KMS-11 (cell line): ENCODE results near the gene TRIM54.

Experiments
- H2AFZ ChIP-seq: fragments of 200-600 bp; sonication (generic); 2 replicates; pipeline ENCODE4 v1.6.1; 2016; ENCODE audit warnings: antibody characterized with exemption, mixed run types, low read depth
- H3K27ac ChIP-seq: fragments of 200-600 bp; sonication (generic); 2 replicates; pipeline ENCODE4 v1.6.1; 2016; ENCODE audit warnings: mild to moderate bottlenecking, mixed run types
- H3K27me3 ChIP-seq: fragments of 200-600 bp; sonication (generic); 2 replicates; pipeline ENCODE4 v1.6.1; 2017; ENCODE audit warnings: mild to moderate bottlenecking, low read depth, mixed run types, moderate library complexity; ENCODE audit not compliant: insufficient read depth
- H3K36me3 ChIP-seq: fragments of 200-600 bp; sonication (generic); 2 replicates; pipeline ENCODE4 v1.6.1; 2017; ENCODE audit warnings: mild to moderate bottlenecking, mixed run types; ENCODE audit not compliant: insufficient read depth
- H3K4me1 ChIP-seq: fragments of 200-600 bp; sonication (generic); 2 replicates; pipeline ENCODE4 v1.6.1; 2016; ENCODE audit warnings: mild to moderate bottlenecking, low read depth, mixed run types; ENCODE audit not compliant: poor library complexity, severe bottlenecking
- H3K4me2 ChIP-seq: fragments of 200-600 bp; sonication (generic); 2 replicates; pipeline ENCODE4 v1.7.0; 2016; ENCODE audit warnings: mild to moderate bottlenecking, mixed run types
- H3K4me3 ChIP-seq: fragments of 200-600 bp; sonication (generic); IDR thresholded peaks from 2 replicates; pipeline ENCODE4 v1.6.1; 2017; ENCODE audit warnings: low read depth, low read length, mixed read lengths; ENCODE audit not compliant: insufficient read depth
- H3K79me2 ChIP-seq: fragments of 200-600 bp; sonication (generic); 2 replicates; pipeline ENCODE4 v1.6.1; 2016; ENCODE audit warnings: low read depth, mixed run types; ENCODE audit not compliant: insufficient read depth
- H3K9ac ChIP-seq: fragments of 200-600 bp; sonication (generic); 2 replicates; pipeline ENCODE4 v1.6.1; 2016; ENCODE audit warnings: mild to moderate bottlenecking, mixed run types
- H4K20me1 ChIP-seq: fragments of 200-600 bp; sonication (generic); 2 replicates; pipeline ENCODE4 v1.6.1; 2016; ENCODE audit warnings: mild to moderate bottlenecking, mixed run types; ENCODE audit not compliant: insufficient read depth
- TF ChIP-seq, protein P1 (sequence below): fragments of 200-600 bp; sonication (generic); conservative IDR thresholded peaks from 2 replicates; pipeline ENCODE4 v1.6.1; 2017; ENCODE audit warnings: low read depth, mild to moderate bottlenecking, antibody characterized with exemption, low read length, moderate library complexity, mixed read lengths

The TRIM54 gene

DNA sequence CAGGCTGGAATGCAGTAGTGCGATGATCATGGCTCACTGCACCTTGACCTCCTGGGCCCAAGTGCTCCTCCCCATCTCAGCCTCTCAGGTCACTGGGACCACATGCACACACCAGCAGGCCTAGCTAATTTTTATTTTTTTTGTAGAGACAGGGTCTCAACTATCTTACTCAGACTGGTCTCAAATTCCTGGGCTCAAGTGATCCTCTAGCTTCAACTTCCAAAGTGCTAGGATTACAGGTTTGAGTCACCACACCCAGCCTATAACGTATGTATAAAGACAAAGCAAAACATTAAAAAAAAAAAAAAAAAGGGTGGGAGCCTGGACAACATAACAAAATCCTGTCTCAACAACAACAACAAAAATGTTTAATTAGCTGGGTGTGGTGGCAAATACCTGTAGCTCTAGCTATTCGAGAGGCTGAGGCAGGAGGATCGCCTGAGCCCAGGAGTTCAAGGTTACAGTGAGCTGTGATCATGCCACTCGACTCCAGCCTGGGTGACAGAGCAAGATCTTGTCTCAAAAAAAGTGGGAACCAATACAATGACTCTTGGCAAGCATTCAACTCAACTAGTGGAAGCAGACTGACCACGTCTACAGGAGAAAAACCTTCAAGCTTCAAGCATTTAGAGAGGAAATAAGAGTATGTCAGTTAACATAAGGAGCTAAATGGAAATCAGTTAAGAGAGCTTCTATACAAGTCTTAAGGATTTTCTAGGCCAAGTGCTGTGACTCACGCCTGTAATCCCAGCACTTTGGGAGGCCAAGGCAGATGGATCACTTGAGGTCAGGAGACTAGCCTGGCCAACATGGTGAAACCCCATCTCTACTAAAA is 71.8 kb downstream of the TRIM54 start:
- no peak overlapping the region for H3K27ac ChIP-seq
- TF ChIP-seq, protein P1, sequence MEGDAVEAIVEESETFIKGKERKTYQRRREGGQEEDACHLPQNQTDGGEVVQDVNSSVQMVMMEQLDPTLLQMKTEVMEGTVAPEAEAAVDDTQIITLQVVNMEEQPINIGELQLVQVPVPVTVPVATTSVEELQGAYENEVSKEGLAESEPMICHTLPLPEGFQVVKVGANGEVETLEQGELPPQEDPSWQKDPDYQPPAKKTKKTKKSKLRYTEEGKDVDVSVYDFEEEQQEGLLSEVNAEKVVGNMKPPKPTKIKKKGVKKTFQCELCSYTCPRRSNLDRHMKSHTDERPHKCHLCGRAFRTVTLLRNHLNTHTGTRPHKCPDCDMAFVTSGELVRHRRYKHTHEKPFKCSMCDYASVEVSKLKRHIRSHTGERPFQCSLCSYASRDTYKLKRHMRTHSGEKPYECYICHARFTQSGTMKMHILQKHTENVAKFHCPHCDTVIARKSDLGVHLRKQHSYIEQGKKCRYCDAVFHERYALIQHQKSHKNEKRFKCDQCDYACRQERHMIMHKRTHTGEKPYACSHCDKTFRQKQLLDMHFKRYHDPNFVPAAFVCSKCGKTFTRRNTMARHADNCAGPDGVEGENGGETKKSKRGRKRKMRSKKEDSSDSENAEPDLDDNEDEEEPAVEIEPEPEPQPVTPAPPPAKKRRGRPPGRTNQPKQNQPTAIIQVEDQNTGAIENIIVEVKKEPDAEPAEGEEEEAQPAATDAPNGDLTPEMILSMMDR = no peak
- H3K27me3 ChIP-seq = no peaks in the 10 kb centered on the region
- H3K4me2 ChIP-seq = no peak overlapping the region
- H3K79me2 ChIP-seq = peaks cover 89% of the 10 kb centered on the region
- H3K4me3 ChIP-seq = no peak overlapping the region
- H3K36me3 ChIP-seq = no peaks in the 10 kb centered on the region
- H3K9ac ChIP-seq = no peak overlapping the region
- 0 out of 2 replicates have a peak, but pooled peaks cover 9% of the 10 kb centered on the region for H4K20me1 ChIP-seq
- H3K4me1 ChIP-seq = peaks cover 64% of the 10 kb centered on the region
- H2AFZ ChIP-seq = no peak overlapping the region

GRCh38 chr2:27354597-27354927 is 72.3 kb downstream of the TRIM54 start:
- TF ChIP-seq, protein P1 = no peak
- no peak overlapping the region; the same call in 1 of the 2 replicates for H3K4me2 ChIP-seq
- peaks cover 84% of the 10 kb centered on the region for H3K79me2 ChIP-seq
- H3K4me1 ChIP-seq = peaks cover 61% of the 10 kb centered on the region
- no peak overlapping the region for H3K27ac ChIP-seq
- no peaks in the 10 kb centered on the region for H3K27me3 ChIP-seq
- H2AFZ ChIP-seq = no peak overlapping the region
- no peaks in the 10 kb centered on the region for H3K36me3 ChIP-seq
- H4K20me1 ChIP-seq = 0 out of 2 replicates have a peak, but pooled peaks cover 5% of the 10 kb centered on the region
- no peak overlapping the region for H3K4me3 ChIP-seq
- H3K9ac ChIP-seq = no peak overlapping the region

DNA sequence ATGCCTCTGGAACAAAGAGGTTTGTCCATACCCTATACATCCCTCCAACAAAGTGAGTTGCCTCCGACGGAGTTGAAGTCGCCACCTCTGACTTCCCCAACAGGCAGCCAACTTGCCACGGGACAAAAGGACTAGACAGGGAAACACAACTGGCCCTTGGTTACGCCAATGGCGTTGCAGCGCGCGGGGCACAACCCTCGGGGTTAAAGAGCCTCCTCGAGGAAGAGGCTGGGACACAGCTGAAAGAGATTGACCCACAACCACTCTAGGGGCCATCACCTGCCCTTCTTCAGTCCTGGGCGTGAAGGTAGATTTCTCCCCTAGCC is 73.8 kb downstream of the TRIM54 start:
- Histone ChIP-seq H3K27me3 (no peaks in the 10 kb centered on the region), H4K20me1 (no peaks in the 10 kb centered on the region), H3K79me2 (peaks cover 69% of the 10 kb centered on the region), H3K36me3 (no peaks in the 10 kb centered on the region), H3K4me3 (peak overlapping the region; percentile 95), H3K9ac (peak overlapping the region; percentile 98), H3K27ac (peak overlapping the region; percentile 95), H3K4me1 (peaks cover 46% of the 10 kb centered on the region), H3K4me2 (peak overlapping the region; percentile 55), H2AFZ (peak overlapping the region; percentile 83)
- TF ChIP-seq, protein P1 = no peak

DNA sequence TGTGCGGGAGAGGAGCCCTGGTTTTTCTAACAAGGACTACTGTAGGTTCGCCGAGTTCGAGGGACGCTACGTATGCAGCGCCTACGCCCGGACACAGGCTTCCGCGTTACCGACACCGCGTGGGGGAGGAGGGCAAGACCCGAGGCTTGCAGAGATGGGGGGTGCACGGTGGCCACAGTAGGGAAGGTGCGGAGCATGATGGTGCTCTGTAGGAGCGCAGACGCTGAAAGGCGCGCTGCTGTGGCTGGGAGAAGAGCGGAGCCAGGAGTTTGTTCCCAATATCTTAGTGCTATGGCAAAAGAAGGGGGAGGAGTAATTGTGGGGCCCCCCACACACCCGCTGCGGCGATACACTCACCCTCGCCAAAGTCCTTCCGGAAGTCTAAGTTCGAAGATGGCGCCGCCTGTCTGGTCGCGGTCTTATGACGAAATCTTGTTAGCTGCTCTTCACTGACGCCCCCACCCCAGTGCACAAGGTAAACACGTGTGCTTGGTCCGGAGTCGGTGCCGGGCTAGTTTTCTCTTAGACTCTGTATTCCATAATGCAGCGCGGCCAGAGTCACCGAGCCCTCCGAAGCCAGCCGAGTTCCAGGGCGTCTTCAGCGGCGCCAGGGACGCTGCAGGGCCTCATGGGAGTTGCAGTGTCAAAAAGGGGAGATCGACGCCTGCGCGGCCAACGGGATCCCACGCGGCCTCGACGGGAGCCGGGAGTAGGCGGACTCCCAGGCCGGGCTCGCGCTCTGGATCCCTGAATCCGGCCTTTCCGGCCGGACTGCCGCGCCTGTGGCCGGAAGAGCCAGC is 74.4 kb downstream of the TRIM54 start, which contains the start of gene GTF3C2:
GTF3C2 (minus strand) TSS at position 383 of the 800 bp plus-strand sequence. CDS start 13,210 bp downstream, outside the sequence.
- TF ChIP-seq, protein P1 = no peak
- Histone ChIP-seq H2AFZ (peak within 1 kb of the TSS; percentile 83), H3K36me3 (no peaks in the 10 kb centered on the region), H3K27ac (peak within 1 kb of the TSS; percentile 95), H3K9ac (peak within 1 kb of the TSS; percentile 98), H3K27me3 (no peaks in the 10 kb centered on the region), H4K20me1 (no peaks in the 10 kb centered on the region), H3K4me3 (peak within 1 kb of the TSS; percentile 95), H3K4me2 (peak within 1 kb of the TSS; percentile 83), H3K4me1 (peaks cover 40% of the 10 kb centered on the region), H3K79me2 (peaks cover 64% of the 10 kb centered on the region)
